SHP77 treated with DMSO at 0.1 percent for 48 hours (cell line): ENCODE results near the gene GNB4.
A peak's percentile ranks its signal among the peaks of the same experiment; 100 is the strongest.

Experiments used
- DNase-seq: peaks from one replicate; lab custom pipeline; 2025; lab: John Stamatoyannopoulos, UW

The GNB4 gene

GRCh38 chr3:179436517-179436916, 14.8 kb downstream of the GNB4 start:
- no peak for DNase-seq

DNA sequence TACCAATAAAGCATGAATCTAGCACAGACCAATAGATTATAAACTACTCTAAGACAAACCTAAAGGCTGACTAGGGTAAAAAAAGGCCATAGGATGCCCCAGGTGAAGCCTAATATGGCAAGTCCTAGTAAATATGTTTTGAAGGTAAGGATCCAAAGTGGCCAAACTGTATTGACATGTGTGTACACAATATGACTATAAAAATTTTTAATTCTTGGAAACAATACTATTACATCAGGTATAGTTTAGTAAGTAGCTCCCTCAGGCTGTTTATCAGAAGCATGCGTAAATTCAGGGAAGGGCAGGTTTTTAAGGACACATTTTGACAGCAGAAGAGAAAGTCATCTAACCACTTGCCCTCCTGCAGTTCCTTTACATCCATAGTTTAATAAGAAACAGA, 18.8 kb downstream of the GNB4 start:
- DNase-seq, result no peak

DNA sequence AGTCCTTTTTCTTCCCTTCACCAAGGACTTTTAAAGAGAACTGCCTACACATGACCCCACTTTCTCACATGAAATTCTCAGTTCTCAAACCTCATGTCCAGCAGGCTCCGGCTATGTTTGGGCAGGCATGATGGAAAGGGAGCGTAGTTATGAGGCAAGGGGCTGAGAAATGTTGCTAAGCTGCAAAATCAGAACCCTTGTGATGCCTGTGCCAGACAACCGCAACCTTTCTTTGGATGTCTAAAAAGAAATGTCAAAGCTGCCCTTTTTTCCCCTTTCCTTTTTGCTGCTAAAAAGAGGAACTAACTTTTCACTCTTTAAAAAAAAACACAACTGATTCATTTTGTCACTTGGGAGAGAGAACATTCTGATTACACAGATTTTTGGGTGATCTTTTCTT, 19.2 kb downstream of the GNB4 start:
- DNase-seq, result no peak

DNA sequence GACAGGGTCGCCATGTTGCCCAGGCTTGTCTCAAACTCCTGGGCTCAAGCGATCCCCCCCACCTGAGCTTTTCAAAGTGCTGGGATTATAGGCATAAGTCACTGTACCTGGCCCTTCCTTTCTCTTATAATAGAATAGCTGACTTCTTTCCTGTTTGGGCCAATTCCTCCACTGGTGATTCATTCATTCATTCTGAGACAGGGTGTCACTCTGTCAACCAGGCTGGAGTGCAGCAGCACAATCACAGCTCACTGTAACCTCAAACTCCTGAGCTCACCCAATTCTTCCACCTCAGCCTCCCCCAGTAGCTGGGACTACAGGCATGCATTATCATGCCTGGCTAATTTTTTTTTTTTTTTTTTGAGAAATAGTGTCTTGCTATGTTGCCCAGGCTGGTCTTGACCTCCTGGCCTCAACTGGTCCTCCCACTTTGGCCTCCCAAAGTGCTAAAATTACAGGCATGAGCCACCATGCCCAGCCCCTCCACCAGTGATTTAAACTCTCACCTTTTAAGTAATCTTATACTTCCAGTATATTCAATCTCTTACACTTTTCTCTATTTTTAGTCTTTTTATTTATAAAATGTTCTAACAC, 20.9 kb downstream of the GNB4 start:
- DNase-seq, result no peak

DNA sequence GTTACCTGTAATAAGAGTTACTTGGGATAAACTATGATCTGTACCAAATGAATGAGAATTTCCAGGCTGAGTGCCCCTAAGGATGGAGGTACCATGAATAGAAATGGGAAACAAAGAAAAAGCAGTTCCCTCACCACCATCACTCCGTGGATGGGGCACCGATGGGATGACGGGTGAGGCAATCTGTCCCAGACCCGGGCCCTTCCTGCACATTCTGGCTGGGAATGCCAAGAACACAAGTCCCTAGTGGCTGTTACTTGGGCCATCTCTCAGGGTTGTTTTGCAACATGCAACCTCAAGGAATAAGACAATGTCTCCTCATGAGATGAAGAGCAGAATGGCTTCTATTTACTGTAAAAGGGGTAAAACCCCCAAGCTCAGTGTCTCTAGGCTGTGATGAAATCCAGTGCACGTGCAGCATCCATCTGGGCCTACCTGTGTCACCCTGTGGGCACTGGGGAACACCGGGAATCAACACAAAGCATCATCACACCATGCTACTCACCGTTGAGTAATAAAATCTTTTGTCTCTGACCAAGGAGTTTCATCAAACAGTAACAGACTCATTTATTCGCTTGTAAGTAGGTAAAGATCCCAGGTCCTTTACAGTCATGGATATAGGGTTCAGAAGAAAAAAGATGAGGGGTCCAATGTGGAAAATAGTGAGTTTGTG, 22.3 kb downstream of the GNB4 start:
- no peak for DNase-seq

DNA sequence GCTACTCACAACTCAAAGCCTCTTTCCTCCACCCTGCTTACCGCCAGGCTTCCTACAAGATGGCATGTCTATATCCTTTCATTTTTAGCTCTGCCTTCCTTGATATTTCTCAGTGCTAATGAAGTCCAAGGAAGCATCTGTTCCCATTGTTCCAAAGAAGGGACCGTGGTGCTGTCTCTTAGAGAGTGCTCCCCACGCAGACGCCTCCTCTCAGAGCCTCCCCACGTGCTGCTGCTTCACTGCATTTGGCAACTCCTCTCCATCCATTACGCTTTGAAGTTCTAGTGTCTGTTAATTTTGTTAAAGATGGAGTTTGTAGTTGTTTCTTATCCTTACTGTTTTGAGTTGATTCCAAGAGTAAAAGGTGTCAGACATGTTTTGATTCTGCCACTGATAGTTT, 26.2 kb downstream of the GNB4 start:
- DNase-seq, result no peak

DNA sequence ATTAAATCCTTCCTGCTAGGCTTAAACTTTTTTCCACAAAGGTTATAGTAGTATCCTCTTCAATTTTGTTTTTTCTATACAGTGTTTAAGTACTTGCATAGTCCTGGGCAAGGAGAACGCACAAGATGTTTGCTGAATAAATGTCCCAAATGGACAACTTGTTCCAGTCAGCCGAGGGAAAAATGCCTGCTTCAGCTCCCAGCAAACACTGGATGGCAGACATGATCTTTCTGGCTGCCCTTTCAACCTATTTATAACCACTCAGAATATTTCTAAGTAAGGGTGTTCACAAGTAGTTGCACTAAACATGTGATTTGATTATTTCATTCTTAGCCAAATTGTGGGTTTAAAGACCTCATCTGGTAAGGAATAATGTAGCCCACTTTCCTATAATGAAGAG, 29.8 kb downstream of the GNB4 start:
- no peak for DNase-seq

DNA sequence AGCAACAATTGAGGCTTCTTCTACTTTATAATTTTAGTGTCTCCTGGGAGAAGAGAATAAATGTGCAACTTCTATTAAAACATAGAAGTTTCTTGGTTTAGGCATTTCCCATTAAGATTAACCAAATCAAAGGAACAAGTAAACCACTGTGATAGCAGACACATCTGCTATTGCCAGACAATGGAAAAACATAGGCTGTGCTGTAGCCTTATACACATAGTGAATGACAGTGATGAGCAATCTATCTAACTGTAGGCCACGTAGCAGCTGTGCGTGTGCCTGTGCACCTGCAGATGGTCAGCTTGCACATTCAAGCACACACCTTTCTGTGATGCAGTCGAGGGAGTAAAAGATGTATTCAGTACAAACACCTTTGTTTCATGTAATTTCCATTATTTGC, 32.7 kb downstream of the GNB4 start:
- peak; percentile 2 for DNase-seq

- DNase-seq, result no peak
Observed at GRCh38 chr3:179416681-179417080, 34.6 kb downstream of the GNB4 start.

DNA sequence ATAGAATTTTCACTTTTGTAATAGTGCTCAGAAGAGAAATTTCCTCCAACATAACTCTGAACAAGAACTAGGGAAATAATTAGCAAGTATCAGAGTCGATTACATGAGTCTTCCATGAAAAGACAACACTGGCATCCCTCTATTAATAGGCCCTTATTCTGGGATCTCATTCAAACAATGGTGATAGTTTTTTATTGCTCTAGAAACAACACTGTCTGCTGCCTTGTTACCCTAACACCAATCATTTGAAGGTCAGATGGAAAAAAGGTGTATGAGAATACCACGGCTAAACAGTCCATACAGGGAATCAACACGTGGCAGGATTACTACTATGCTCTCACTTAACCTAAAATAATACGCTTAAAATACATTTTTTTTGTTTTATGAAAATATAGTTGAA, 35.9 kb downstream of the GNB4 start:
- DNase-seq, result no peak

- no peak for DNase-seq
Observed at GRCh38 chr3:179414804-179415203, 36.5 kb downstream of the GNB4 start.

DNA sequence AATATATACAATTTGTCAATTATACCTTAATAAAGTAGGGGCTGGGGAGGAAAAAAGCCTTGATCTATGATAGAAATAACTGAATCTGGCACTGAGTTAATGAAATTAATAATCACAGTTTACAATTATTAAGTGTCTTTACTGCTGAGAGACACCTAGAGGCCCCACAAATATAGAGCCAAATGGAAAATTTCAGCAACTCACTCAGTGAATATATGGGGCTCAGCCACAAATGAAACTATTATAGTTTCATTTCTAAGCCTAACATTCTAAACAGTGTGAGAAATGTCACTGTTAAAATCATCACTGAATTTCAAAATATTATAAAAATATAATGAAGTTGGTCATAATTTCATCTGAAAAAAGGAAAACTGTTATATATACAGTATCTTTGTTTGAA, 40.3 kb downstream of the GNB4 start:
- DNase-seq, result no peak

DNA sequence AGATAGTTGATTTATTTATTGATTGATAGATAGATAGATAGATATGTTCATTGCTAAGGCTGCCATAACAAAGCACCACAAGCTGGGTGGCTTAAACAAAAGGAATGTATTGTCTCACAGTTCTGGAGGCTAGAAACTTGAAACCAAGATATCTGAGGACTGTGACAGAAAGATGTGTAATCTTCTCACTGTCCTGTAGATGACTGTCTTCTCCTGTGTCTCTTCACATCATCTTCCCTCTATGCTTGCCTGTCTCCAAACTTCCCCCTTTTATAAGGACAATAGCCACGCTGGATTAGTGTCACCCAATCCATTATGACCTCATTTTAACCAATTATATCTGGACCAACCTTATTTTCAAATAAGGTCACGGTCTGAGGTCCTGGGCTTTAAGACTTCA, 40.9 kb downstream of the GNB4 start:
- no peak for DNase-seq

DNA sequence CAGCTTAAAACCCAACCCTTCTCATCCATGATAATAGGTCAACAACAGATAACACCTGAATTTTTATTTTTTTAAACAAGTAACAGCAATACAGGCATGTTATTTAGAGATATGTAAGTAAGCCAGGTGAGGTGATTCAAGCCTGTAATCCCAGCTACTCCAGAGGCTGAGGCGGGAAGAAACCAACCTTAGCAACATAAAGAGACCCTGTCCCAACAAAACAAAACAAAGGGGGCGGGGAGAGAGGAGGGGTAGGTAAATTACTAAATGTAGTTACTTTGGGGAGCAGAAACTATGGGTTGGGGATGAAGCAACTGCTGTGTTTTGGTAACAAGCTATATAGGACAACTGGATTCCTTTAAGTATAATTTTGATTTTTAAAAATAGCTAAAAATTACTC, 47.0 kb downstream of the GNB4 start:
- no peak for DNase-seq

GRCh38 chr3:179402963-179403362, 48.3 kb downstream of the GNB4 start:
- DNase-seq, result no peak

- no peak for DNase-seq
Observed at GRCh38 chr3:179401561-179401960, 49.7 kb downstream of the GNB4 start.

DNA sequence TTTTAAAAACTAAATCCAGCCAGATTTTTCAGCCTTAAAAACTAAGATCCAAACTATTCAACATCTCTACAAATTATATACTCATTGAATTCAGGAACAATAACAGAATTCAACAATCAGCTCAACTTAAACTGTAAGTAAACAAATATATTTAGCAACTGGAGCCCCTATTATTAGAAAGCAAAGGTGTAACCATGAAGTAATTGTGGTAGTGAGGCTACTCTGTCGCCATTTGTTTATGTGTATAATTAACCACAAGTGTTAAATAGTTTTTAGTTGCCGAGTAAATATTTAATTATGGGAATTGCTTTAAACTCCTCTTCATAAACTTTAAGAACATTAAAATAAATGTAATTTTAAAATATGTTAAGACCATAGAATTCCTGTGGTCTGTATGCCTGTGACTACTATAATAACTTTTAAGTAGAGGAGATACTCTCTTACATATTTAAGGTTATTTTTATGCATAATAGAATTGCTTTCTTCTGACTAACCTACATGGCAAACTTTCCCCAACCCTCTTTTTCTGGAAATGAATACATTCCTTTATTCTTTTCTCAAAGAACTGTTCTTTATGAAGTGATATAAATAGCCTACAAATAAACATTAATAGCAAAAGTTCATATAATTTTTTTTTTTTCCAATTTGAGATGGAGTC, 52.6 kb downstream of the GNB4 start:
- DNase-seq, result no peak

DNA sequence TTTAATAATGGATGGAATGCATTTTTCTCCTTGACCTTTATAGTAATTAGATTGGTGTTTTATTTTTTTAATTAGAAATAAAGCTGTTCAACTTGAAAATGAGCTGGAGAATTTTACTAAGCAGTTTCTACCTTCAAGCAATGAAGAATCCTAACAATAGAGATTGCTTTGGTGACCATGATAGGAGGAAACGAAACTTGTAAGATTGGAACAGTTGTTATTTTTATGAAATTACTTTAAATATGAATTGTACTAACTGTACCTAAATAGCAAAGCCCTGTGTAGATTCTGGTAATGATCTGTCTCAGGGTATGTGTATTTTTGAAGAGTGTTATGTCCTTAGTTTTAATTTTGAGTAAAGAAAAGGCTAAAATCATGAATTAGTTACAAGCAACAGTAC, 59.4 kb downstream of the GNB4 start:
- DNase-seq, result no peak

DNA sequence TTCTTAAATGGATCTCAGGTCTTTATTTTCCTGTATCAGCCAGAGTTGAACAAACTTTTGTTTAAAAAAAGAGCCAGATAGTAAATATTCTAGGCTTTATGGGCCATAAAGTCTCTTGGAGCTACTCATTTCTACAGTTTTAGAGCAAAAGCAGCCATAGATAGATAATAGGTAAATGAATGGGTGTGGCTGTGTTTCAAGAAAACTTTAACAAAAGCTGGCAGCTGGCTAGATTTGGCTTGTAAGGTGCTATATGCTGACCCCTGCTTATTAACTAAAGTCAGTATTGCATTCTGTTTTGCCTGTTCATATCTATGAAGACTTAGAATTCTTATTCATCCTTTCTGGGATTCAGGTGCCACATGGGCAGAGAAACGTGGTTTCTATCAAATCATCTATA, 74.8 kb downstream of the GNB4 start:
- DNase-seq, result no peak

GRCh38 chr3:179375091-179375999, 75.9 kb downstream of the GNB4 start:
- no peak for DNase-seq

DNA sequence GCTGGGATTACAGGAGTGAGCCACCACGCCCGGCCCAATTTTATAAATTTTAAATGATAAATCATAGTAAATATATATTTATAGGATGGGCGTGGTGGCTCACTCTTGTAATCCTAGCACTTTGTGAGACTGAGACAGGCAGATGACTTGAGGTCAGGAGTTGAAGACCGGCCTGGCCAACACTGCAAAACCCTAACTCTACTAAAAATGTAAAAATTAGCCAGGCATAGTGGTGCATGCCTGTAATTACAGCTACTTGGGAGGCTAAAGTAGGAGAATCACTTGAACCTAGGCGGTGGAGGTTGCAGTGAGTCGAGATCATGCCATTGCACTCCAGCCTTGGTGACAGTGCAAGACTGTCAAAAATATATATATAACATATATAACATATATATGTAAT, 77.3 kb downstream of the GNB4 start:
- DNase-seq, result no peak

- no peak for DNase-seq
Observed at GRCh38 chr3:179369621-179370020, 81.6 kb downstream of the GNB4 start.

DNA sequence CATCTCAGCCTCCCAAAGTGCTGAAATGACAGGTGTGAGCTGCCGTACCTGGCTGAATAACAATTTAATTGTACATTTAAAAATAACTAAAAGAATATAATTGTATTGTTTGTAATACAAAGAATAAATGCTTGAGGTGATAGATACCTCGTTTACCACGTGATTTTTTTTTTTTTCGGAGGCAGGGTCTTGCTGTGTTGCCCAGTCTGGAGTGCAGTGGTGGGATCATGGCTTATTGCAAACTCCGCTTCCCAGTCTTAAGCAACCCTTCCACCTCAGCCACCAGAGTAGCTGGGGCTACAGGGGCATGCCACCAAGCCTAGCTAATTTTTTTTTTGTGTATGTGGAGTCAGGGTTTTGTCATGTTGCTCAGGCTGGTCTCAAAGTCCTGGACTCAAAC, 87.9 kb downstream of the GNB4 start:
- DNase-seq, result no peak
